NCI-H2107 treated with DMSO at 0.1 percent for 48 hours (cell line): ENCODE results near the gene HMCN2.

Experiments
- DNase-seq: peaks from one replicate; lab custom pipeline; 2025; ENCODE audit not compliant: unreplicated experiment; lab: John Stamatoyannopoulos, UW

HMCN2 gene

GRCh38 chr9:130479587-130479986 is 214.0 kb downstream of the HMCN2 start:
- DNase-seq, result no peak

DNA sequence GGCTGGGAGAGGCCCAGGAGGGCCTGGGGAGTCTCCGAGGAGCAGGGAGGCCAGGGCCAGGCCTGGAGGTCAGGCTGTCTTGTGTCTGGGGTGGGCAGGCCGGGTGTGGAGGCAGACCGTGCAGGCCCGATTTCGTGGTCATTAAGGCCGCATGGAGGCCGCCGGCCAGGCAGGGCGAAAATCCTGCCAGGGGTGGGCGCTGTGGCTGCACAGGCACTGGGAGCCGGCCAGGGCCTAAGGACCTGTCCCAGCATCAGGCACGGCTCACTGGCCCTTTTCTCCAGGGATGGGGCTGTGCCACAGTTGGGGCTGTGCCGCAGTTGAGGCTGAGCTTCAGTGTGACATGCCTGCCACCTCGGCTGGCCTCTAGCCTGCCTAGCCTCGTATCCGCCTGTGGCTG is 215.1 kb downstream of the HMCN2 start:
- no peak for DNase-seq

DNA sequence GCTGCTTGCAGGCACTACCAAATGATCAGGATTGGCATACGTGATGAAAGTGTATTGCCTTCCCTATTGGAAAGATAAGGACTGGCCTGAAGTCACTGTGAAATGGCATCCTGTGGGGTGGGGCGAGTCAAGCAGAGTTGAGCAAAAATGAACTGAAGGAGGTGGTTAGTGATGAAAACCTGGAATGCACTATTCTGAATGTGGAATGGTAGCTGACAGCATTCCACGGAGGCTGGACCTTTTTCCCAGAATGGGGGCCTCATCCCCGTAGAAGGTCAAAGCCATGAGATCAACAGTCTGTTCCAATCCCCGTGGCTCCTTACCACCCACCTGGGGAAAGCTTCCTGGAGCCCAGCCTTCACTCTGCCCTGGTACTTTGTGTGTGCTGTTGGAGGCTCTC is 216.9 kb downstream of the HMCN2 start:
- no peak for DNase-seq

GRCh38 chr9:130483371-130483971 is 217.9 kb downstream of the HMCN2 start:
- DNase-seq, result no peak
